KMS-11 (cell line): ENCODE results near the gene DSE.

Source experiments
- H2AFZ ChIP-seq: fragments of 200-600 bp; sonication (generic); 2 replicates; pipeline ENCODE4 v1.6.1; 2016; ENCODE audit warnings: antibody characterized with exemption, mixed run types, low read depth
- H3K27ac ChIP-seq: fragments of 200-600 bp; sonication (generic); 2 replicates; pipeline ENCODE4 v1.6.1; 2016; ENCODE audit warnings: mild to moderate bottlenecking, mixed run types
- H3K27me3 ChIP-seq: fragments of 200-600 bp; sonication (generic); 2 replicates; pipeline ENCODE4 v1.6.1; 2017; ENCODE audit warnings: mild to moderate bottlenecking, low read depth, mixed run types, moderate library complexity; ENCODE audit not compliant: insufficient read depth
- H3K36me3 ChIP-seq: fragments of 200-600 bp; sonication (generic); 2 replicates; pipeline ENCODE4 v1.6.1; 2017; ENCODE audit warnings: mild to moderate bottlenecking, mixed run types; ENCODE audit not compliant: insufficient read depth
- H3K4me1 ChIP-seq: fragments of 200-600 bp; sonication (generic); 2 replicates; pipeline ENCODE4 v1.6.1; 2016; ENCODE audit warnings: mild to moderate bottlenecking, low read depth, mixed run types; ENCODE audit not compliant: poor library complexity, severe bottlenecking
- H3K4me2 ChIP-seq: fragments of 200-600 bp; sonication (generic); 2 replicates; pipeline ENCODE4 v1.7.0; 2016; ENCODE audit warnings: mild to moderate bottlenecking, mixed run types
- H3K4me3 ChIP-seq: fragments of 200-600 bp; sonication (generic); IDR thresholded peaks from 2 replicates; pipeline ENCODE4 v1.6.1; 2017; ENCODE audit warnings: low read depth, low read length, mixed read lengths; ENCODE audit not compliant: insufficient read depth
- H3K79me2 ChIP-seq: fragments of 200-600 bp; sonication (generic); 2 replicates; pipeline ENCODE4 v1.6.1; 2016; ENCODE audit warnings: low read depth, mixed run types; ENCODE audit not compliant: insufficient read depth
- H3K9ac ChIP-seq: fragments of 200-600 bp; sonication (generic); 2 replicates; pipeline ENCODE4 v1.6.1; 2016; ENCODE audit warnings: mild to moderate bottlenecking, mixed run types
- H4K20me1 ChIP-seq: fragments of 200-600 bp; sonication (generic); 2 replicates; pipeline ENCODE4 v1.6.1; 2016; ENCODE audit warnings: mild to moderate bottlenecking, mixed run types; ENCODE audit not compliant: insufficient read depth
- CTCF ChIP-seq: fragments of 200-600 bp; sonication (generic); conservative IDR thresholded peaks from 2 replicates; pipeline ENCODE4 v1.6.1; 2017; ENCODE audit warnings: low read depth, mild to moderate bottlenecking, antibody characterized with exemption, low read length, moderate library complexity, mixed read lengths

DSE gene

GRCh38 chr6:116476002-116476678, 105.4 kb downstream of the DSE start:
- no peak overlapping the region for H3K4me2 ChIP-seq

GRCh38 chr6:116482780-116483179, 112.0 kb downstream of the DSE start:
- no peaks in the 10 kb centered on the region for H4K20me1 ChIP-seq
- no peak overlapping the region; the same call in 1 of the 2 replicates for H3K27ac ChIP-seq
- peak overlapping the region; percentile 41; the same call in 1 of the 2 replicates for H3K4me2 ChIP-seq
- no peaks in the 10 kb centered on the region for H3K36me3 ChIP-seq
- H3K27me3 ChIP-seq: no peaks in the 10 kb centered on the region
- no peak overlapping the region for H3K4me3 ChIP-seq
- TF ChIP-seq CTCF: no peak
- no peaks in the 10 kb centered on the region for H3K79me2 ChIP-seq
- no peak overlapping the region for H3K9ac ChIP-seq
- H3K4me1 ChIP-seq: peaks cover 19% of the 10 kb centered on the region
- H2AFZ ChIP-seq: no peak overlapping the region

More at GRCh38 chr6:116476002-116476678, 105.4 kb downstream of the DSE start:
- Histone ChIP-seq H3K9ac (no peak overlapping the region), H4K20me1 (no peaks in the 10 kb centered on the region), H3K4me3 (no peak overlapping the region), H3K27me3 (no peaks in the 10 kb centered on the region), H2AFZ (no peak overlapping the region), H3K27ac (no peak overlapping the region), H3K79me2 (no peaks in the 10 kb centered on the region), H3K36me3 (no peaks in the 10 kb centered on the region), H3K4me1 (peaks cover 10% of the 10 kb centered on the region)
- TF ChIP-seq CTCF: no peak

- H4K20me1 ChIP-seq: no peaks in the 10 kb centered on the region
- H2AFZ ChIP-seq: no peak overlapping the region
- H3K27ac ChIP-seq: no peak overlapping the region
- H3K4me3 ChIP-seq: no peak overlapping the region
- H3K36me3 ChIP-seq: no peaks in the 10 kb centered on the region
- H3K4me2 ChIP-seq: no peak overlapping the region
- no peaks in the 10 kb centered on the region for H3K79me2 ChIP-seq
- no peak overlapping the region for H3K9ac ChIP-seq
- H3K27me3 ChIP-seq: no peaks in the 10 kb centered on the region
- H3K4me1 ChIP-seq: peaks cover 19% of the 10 kb centered on the region
- no peak for TF ChIP-seq CTCF
These were observed 112.9 kb downstream of the DSE start for GRCh38 chr6:116483616-116484015.

GRCh38 chr6:116485559-116486184, 114.9 kb downstream of the DSE start:
- no peak overlapping the region for H3K27ac ChIP-seq
- H3K4me3 ChIP-seq: no peak overlapping the region
- H3K36me3 ChIP-seq: no peaks in the 10 kb centered on the region
- H3K9ac ChIP-seq: no peak overlapping the region
- no peaks in the 10 kb centered on the region for H3K79me2 ChIP-seq
- H2AFZ ChIP-seq: no peak overlapping the region
- H3K27me3 ChIP-seq: no peaks in the 10 kb centered on the region
- H4K20me1 ChIP-seq: no peaks in the 10 kb centered on the region
- H3K4me1 ChIP-seq: peaks cover 19% of the 10 kb centered on the region
- TF ChIP-seq CTCF: no peak
- no peak overlapping the region for H3K4me2 ChIP-seq
